Inflammatory macrophage treated with lipopolysaccharide for 1 hour (primary cell): ENCODE data around the gene MBOAT7.

Experiments used
- DNase-seq, 2 donors: peaks; one replicate each; pipeline ENCODE4 v3.0.0-alpha.2; 2020 to 2022

MBOAT7 gene

DNA sequence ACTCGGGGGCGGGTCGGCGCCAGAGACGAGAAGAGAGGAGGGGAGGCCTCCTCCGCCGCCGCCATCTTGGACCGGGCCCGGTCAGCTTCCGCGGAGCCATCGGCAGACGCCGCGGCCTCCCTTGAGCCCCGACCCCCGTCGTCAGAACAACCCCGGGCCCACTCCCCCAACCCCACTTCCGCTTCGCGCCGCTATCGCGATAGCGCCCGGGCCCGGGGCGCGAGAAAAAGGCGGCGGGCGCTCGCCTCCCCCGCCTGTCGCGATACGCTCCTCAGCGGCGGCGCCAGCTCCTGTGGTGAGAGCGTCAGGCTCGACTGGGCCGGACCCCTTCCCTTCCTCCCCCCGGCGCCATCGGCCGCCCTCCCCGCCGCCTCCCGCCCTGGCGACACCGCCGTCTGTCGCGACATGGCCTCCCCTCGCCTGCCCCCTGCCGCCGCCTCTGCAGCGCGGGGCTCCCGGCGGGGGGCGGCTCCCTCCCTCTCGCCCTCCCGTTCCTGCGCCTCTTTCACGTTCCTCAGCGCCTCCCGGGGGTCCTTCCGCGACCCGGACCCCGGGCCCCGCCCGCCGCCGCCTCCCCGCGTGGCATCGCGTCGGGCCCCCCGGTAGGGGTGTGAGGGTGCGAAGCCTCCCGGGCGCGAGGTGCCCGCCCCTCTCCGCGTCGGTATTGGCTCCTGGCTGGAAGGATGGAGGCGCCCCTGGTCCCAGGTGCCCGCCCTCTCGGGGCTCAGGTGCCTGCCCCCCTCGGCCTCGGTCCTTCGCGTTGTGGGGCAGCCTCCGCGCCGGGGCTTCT lies 51.5 kb downstream of the MBOAT7 start, which contains the start of gene CNOT3:
TSS of gene CNOT3 (plus strand) at position 64 of the 790 bp plus-strand sequence. CDS start 5,217 bp downstream, outside the sequence.
- DNase-seq = no peak

DNA sequence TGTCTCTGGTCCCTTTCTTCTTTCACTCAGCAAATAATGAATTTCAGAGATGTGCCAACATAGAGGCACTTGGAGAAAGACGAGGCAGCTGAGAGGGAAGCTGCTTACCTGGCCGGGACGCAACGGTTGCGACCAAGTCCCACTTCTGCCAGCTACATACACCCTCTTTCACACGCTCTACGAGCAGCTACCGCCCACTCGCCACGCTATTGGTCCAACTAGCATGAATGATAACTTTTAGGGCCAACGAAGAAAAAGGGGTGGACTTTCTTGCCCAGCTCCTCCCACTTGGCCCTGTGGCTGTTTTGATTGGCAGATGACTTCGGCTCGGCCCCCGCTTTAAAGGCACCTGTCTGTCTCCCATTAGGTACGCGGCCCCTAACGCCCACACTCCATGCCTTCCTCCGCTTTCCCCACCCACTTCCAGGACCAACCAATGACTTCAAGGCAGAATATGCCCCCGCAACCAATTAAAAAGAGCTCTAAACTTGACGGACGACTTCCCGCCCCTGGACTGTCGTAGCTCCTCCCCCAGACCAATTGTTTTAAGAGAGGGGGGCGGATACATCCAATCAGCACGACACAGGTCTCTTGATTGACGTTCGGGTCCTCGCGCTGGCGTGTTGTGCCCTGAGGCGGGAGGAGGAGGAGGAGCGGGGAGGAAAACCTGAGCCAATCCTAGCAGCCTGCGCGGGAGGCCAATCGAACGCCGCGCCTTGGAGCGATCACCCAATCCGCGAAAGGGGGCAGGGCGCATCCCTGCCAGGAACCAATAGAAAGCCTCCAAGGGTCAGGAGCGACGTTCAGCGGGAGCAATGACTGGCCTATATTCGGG lies 52.3 kb downstream of the MBOAT7 start:
- peak; percentile 99 to 100 for DNase-seq

DNA sequence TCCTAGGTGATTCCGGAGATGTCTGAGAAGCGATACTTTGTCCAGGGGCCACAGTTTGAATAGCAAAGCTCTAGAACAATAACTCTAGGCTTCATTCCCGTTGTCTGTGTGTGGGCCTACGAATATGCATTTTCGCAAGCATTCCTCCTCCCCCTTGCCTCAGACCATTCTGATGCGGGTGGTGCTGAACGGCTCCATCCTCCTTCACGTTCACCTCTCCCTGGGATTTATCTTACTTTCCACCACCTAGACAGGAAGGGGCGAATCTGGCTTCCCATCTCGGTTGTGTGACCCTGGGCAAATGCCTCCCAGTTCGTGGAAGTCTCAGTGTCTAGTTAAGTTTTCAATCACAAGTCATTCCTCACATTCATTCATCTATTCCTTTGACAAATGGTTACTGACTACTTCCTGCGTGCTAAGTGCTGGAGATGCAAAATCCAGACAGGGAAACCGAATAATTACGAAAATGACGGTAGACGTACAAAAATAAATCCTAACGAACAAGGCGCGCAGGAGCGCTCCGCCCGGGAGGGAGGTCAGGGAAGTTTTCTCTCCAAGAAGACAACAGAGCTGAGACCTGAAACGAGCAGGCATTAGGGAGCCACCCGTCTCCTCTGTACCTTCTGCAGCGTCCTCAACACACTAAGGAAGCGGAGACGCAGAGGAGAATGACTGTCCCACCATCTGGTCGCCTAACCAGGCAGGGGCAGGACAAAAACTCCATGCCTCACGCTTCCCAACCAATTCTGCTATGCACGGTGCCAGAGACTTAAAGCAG lies 53.1 kb downstream of the MBOAT7 start:
- no peak for DNase-seq

DNA sequence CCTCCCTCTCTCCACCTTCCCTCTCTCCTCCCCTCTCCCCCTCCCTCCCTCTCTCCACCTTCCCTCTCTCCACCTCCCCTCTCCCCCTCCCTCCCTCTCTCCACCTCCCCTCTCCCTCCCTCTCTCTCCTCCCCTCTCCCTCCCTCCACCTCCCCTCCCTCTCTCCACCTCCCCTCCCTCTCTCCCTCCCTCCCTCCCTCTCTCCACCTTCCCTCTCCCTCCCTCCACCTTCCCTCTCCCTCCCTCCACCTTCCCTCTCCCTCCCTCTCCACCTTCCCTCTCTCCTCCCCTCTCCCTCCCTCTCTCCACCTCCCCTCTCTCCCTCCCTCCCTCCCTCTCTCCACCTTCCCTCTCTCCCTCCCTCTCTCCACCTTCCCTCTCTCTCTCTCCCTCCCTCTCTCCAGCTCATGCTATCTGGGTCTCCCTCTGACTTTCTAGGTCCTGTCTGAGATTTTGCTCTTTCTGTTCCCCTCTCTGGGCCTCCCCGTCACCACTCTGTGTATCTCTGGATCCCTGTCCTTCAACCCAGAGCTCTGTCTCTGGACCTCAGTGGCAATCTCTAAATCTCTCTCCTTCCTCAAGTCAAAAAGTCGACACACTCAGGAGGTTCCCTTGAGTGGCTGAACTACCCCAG lies 55.3 kb downstream of the MBOAT7 start:
- no peak for DNase-seq

DNA sequence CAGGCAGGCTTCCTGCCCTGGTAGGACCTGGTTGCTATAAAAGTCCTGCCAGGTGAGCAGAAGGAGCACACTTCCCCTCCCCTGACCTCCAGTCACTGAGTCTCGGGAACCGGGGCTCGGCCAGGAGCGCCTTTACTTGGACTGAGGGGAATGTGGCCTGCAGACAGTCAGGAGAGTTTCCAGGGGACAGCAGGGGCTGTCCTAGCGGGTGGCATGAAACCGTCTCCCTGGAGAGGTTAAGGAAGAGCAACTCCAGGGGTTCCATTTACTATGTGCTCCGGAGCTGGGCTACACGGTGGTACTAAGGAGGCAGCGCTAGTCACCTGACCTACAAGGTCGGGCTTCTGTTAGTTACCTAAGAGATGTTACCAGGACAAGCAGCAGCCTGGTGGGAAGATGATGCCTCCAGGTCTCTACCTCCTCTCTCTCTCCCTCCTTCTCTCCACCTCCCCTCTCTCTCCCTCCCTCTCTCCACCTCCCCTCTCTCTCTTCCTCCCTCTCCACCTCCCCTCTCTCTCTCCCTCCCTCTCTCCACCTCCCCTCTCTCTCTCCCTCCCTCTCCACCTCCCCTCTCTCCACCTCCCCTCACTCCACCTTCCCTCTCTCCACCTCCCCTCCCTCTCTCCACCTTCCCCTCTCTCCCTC lies 55.9 kb downstream of the MBOAT7 start:
- DNase-seq = peak in 1 of 2 donors; percentile 40

DNA sequence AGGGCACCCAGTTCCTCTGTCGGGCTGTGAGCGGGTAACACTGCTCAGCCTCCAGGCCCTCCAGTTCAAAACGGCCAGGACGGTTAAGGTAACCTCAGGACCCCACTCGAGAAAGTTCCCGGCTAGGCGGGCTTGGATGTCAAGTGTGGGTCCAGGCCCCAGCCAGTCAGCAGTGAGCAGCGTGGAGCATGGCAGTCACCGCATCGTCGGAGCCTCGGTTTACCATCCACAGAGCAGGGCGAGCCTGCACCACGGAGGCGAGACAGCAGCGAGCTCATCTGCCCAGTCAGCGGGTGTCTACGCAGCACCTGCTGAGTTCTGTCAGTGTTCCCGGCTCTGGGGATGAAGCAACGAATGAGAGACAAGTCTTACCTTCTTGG lies 59.8 kb downstream of the MBOAT7 start:
- no peak for DNase-seq

DNA sequence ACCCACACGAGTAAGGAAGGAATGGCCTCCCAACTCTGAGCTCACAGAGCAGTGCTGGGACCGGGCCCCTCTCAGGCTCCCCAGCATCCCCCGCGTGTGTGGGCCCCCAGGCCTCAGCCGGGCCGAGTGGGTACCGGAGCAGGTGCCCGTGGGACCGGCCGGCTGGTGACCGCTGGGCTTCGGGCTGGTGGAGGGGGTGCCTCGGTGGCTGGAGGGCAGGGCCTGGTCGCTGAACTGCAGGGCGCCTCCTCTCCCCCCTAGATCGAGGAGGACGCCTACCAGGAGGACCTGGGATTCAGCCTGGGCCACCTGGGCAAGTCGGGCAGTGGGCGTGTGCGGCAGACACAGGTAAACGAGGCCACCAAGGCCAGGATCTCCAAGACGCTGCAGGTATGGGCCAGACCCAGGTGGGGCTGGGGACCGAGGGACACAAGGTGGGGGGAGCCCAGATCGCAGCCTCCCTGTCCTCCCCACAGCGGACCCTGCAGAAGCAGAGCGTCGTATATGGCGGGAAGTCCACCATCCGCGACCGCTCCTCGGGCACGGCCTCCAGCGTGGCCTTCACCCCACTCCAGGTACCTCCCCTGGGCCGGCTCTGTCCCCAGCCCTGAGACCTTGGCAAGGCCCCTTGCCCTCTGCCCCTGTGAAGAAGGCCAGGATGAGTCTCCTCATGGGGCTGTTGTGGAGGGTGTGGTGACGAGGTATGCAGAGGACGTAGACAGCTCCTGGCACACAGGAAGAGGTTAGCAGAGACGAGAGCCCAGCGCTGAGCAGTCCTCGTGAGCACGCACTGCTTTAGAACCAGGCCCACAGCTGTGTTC lies 60.4 kb downstream of the MBOAT7 start:
- no peak for DNase-seq

DNA sequence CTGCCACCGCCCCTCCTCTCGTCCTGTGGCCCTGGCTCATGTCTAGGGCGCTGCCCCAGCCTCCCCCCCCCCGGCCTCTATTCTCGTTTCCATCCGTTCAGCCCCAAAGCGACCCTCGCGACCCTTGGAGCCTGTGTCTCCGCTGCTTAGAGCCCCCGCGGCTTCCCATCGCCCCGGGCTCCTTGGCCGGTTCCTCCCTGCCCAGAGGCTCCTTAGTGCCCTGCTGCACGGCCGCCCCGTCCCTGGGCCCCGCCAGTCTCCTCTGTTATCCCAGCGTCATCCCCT lies 61.0 kb downstream of the MBOAT7 start:
- DNase-seq = no peak

DNA sequence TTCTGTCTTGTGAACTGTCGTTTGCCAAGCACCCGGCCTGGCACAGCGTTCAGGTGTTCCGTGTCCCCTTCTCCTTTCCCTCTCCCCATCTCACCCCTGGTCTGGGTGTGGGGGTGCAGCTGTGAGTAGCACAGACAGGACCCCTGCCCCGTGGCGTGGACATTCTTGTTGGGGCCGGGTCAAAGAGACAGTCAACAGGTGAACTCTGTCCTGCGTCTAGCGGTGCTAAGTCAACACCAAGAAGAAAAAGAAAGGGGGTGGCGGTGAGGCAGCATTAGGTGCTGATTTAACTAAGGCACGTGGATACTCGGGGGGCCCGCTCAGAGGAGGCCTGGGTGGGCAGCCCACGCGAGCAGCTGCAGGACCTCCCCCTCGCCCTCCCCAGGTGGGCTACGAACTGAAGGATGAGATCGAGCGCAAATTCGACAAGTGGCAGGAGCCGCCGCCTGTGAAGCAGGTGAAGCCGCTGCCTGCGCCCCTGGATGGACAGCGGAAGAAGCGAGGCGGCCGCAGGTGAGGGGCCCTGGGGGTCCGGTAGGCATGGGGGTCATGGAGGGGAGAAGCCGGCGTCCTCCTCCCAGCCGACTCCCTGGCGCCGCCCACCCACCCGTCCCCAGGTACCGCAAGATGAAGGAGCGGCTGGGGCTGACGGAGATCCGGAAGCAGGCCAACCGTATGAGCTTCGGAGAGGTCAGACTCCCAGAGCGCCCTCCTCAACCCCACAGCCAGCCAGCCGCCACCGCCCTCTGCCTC lies 61.5 kb downstream of the MBOAT7 start:
- no peak for DNase-seq

DNA sequence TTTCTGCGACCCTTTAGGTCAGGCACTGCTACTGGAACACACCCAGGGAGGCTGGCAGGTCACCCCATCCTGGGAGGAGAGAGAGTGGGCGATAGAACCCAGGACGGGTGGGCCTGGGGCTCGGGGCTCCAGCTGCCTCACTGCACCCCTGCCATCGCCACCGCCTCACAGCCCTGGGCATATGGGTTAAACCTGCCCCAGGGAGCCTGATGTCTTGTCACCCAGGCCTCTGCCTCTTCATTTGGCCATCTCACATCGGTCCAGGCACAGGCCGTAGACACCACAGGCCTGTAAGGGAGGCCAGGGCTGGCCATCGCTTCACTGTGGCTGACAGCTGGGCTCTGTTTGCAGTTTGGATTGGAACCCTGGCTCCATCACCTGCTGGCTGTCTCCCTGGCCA lies 63.7 kb downstream of the MBOAT7 start:
- no peak for DNase-seq

DNA sequence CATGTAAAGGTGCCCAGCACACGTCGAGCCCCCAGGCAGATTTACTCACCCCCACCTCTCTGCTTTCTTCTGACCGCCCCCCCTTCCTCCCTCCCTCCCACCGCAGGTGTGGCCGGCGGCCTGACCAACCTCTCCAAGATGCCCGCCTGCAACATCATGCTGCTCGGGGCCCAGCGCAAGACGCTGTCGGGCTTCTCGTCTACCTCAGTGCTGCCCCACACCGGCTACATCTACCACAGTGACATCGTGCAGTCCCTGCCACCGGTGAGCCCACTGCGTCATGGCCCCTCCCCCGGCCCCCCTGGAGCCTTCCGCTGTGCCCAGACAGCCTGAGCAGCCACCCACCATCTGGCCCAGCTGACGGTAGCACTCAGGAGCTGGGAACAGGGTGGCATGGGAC lies 65.0 kb downstream of the MBOAT7 start:
- DNase-seq = no peak

DNA sequence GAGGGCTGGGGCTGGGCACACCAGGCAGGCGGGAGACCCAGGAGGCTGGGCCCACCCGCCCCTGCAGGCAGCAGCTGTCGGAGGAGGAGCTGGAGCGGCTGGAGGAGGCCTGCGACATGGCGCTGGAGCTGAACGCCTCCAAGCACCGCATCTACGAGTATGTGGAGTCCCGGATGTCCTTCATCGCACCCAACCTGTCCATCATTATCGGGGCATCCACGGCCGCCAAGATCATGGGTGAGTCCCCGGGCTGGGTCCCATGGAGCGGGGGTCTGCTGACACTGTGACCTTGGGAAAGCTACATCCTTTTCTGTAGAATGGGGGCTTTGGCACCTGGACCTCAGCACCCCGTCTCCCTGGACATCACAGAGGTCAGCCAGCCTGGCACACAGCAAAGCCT lies 65.7 kb downstream of the MBOAT7 start:
- no peak for DNase-seq
